Measurements from ENCODE around the gene SLC25A20.

GRCh38 chr3:48929358-48930035, 30.8 kb upstream of the SLC25A20 start:
- TF ChIP-seq CTCF (IDR thresholded peaks at IDR 0.05) (no peak), POLR2AphosphoS5 (IDR thresholded peaks at IDR 0.05; ENCODE audit: low read depth, low read length) (no peak), SIN3A (IDR thresholded peaks at IDR 0.05; ENCODE audit: borderline replicate concordance, insufficient read depth, low read depth, low read length) (no peak)

Data from Panc1 (cell line).